Fibroblast of villous mesenchyme (primary cell): Measurements from ENCODE around the gene LAMB4. TPM values are rescaled to one million over a fixed set of nuclear protein-coding genes. Genes with fewer than 3 reads are reported as not detected.

Experiments
- DNase-seq: peaks from one replicate; pipeline ENCODE4 v3.0.0-alpha.2; 2010; ENCODE audit warnings: low read depth
- H3K4me3 ChIP-seq: 2 replicates; pipeline ENCODE4 v1.5.1; 2011; ENCODE audit warnings: low read depth, mild to moderate bottlenecking, low read length
- total RNA-seq: library from RNA; depleted of rRNA; stranded (reverse); fragments of >200 nt; gene quantifications from 2 replicates; pipeline ENCODE4 v1.2.3, GENCODE V29; 2012
- TF ChIP-seq, protein P1 (sequence below): IDR thresholded peaks from 2 replicates; pipeline ENCODE4 v1.5.1; 2012; ENCODE audit warnings: low read depth, mild to moderate bottlenecking, low read length; ENCODE audit not compliant: insufficient read depth

The LAMB4 gene
- total RNA-seq, 1 donor = under 0.01 TPM

DNA sequence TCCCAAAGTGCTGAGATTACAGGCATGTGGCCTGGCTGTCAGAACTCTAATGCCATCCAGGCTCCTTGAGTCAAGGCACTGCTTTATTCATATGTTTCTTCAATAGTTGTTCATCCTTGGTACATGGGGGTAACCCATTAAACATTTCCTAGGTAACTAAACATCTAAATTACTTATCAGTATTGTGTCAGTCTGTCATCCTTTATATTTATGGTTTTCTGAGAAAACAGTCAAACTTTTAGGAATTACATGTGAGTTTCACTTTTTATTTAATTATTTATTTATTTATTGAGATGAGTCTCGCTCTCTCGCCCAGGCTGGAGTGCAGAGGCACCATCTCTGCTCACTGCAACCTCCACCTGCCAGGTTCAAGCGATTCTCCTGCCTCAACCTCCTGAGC lies 81.7 kb downstream of the LAMB4 start:
- TF ChIP-seq, protein P1, sequence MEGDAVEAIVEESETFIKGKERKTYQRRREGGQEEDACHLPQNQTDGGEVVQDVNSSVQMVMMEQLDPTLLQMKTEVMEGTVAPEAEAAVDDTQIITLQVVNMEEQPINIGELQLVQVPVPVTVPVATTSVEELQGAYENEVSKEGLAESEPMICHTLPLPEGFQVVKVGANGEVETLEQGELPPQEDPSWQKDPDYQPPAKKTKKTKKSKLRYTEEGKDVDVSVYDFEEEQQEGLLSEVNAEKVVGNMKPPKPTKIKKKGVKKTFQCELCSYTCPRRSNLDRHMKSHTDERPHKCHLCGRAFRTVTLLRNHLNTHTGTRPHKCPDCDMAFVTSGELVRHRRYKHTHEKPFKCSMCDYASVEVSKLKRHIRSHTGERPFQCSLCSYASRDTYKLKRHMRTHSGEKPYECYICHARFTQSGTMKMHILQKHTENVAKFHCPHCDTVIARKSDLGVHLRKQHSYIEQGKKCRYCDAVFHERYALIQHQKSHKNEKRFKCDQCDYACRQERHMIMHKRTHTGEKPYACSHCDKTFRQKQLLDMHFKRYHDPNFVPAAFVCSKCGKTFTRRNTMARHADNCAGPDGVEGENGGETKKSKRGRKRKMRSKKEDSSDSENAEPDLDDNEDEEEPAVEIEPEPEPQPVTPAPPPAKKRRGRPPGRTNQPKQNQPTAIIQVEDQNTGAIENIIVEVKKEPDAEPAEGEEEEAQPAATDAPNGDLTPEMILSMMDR = no peak
- no peak overlapping the region for H3K4me3 ChIP-seq
- no peak for DNase-seq

DNA sequence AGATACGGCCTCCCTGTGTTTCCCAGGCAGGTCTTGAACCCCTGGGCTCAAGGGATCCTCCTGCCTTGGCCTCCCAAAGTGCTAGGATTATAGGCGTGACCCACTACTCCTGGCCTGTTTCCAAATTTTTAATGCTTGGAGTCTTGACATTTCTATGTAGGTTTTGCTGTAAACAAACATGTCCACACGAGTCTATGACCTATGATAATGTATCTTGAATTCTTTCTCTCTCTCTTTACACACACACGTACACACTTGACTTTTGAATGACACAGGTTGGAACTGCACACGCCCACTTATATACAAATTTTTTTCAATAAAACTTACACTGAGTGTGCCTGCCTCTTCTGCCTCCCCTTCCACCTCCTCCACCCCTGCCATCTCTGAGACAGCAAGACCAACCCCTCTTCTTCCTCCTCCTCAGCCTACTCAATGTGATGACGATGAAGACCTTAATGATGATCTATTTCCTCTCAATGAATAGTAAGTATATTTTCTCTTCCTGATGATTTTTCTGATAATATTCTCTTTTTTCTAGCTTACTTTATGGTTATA lies 83.1 kb downstream of the LAMB4 start:
- TF ChIP-seq, protein P1 = no peak
- DNase-seq = no peak
- H3K4me3 ChIP-seq = no peak overlapping the region

DNA sequence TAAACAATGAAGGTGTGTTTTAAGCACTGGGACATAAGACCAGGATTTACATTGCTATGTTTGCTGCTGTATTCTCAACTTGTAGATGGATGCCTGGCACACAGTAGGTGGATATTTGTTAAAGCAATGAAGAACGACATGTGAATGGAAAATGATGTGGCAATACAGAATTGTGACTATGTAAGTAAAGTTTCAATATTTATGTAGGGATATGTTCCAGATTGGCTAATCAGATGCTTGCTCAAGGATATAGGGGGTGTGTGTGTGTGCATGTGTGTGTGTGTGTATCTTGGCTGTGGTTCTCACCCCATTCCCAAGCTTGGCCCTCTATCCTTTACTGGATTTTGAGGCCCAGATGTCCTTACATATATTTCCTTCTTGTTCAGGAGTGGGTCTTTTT lies 84.5 kb downstream of the LAMB4 start:
- H3K4me3 ChIP-seq = no peak overlapping the region
- DNase-seq = peak; percentile 59
- TF ChIP-seq, protein P1 = no peak

DNA sequence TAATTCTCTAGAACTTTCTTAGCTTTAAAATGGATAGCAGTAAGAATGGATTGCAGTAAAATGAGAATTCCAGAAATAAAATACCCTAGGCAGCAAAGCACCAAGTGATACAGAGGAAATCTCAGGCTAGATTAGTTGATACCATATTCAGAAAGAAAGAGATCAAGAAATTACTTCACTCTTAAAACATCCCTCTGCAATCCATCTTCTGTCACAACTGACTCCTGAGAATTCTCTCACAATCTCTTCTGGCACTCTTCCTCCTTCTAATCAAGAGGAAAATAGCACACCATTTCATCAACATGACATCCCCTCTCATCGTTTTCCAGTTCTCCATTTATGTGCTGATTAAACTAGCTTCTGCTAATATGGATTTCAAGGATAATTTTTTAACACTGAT lies 85.0 kb downstream of the LAMB4 start:
- TF ChIP-seq, protein P1 = no peak
- peak; percentile 69 for DNase-seq
- H3K4me3 ChIP-seq = no peak overlapping the region

DNA sequence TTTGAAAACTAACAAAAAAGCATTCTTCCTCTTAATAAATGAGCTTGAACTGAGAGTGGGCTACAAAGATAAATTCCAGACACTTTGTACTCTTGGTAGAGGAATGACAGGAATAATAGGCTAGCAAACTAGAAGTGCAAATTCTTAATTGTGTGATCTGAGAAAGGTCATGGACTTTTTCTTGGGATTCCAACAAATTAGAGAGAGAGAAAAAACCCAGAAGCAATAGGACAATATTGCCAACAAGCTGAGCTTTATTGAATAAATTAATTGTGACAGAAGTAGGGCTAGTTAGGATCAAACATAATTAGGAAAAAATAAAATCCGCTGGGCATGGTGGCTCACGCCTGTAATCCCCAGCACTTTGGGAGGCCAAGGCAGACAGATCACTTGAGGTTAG lies 85.8 kb downstream of the LAMB4 start:
- no peak for DNase-seq
- TF ChIP-seq, protein P1 = no peak

DNA sequence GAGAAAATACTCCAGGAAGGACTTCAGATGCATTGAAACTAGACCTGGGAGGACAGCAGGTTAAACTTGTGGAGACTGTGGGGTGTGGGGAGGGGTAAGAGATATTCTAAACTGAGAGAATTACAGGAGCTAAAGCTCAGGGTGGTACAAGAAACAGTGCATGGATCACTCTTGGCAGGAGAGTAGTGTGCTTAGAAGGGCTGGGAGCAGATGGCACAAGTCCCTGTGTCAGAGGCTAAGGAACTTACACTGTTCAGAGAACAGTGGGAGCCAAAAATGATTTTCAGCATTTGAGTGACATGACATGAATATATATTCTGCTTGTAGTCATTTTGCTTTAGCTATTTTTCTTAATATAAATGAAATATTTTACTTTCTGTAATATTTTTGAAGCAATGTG lies 91.2 kb downstream of the LAMB4 start:
- TF ChIP-seq, protein P1 = no peak
- DNase-seq = no peak
- H3K4me3 ChIP-seq = no peak overlapping the region

More for the DNA sequence above, 85.8 kb downstream of the LAMB4 start:
- no peak overlapping the region for H3K4me3 ChIP-seq

DNA sequence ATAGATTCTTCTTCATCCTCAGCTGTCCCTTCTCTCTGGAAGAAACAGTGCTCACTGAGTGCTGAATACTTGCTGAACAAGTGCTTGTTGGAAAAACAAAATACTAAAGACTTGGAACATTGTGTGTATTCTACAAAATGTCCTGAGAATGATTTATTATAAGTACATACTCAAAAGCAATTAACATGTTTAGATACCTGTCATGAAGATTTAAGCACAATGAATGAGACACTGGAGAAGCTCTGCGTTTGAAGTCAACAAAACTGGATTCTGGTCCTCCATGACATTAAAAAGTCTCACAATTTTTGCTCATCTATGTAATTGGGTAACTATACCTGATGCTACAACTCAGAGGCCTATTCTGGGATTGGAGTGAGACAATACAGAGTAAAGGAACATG lies 92.4 kb downstream of the LAMB4 start:
- H3K4me3 ChIP-seq = no peak overlapping the region
- TF ChIP-seq, protein P1 = no peak
- peak; percentile 30 for DNase-seq
